NOMO-1 (cell line): ENCODE data around the gene BRAT1.
"Not testable (repeated sequence)": the region's sequence is repeated elsewhere in the genome, so short reads cannot be mapped to it uniquely, and the experiment has no call there.

Source experiments
- DNase-seq, 2 experiments: peaks; one replicate each; lab custom pipeline; 2025; ENCODE audit not compliant: unreplicated experiment in 2 of 2; lab: John Stamatoyannopoulos, UW

BRAT1 gene

GRCh38 chr7:2564970-2565540 is 9.7 kb upstream of the BRAT1 start:
- DNase-seq: no peak

- DNase-seq: not testable (repeated sequence)
These were observed 8.6 kb upstream of the BRAT1 start for GRCh38 chr7:2563955-2564354.

GRCh38 chr7:2559283-2559950 is 4.1 kb upstream of the BRAT1 start:
- peak in 1 of 2 experiments; percentile 37 for DNase-seq

GRCh38 chr7:2558629-2559282 is 3.4 kb upstream of the BRAT1 start, which contains the start of gene IQCE:
Gene IQCE (plus strand): TSS chr7:2558979. CDS start chr7:2559182, 203 bp downstream.
- DNase-seq: peak; percentile 84 to 86

GRCh38 chr7:2554661-2555111 is 638 bp downstream of the BRAT1 start:
- DNase-seq: no peak

- DNase-seq: no peak
These were observed 1.3 kb downstream of the BRAT1 start for GRCh38 chr7:2553831-2554581.

DNA sequence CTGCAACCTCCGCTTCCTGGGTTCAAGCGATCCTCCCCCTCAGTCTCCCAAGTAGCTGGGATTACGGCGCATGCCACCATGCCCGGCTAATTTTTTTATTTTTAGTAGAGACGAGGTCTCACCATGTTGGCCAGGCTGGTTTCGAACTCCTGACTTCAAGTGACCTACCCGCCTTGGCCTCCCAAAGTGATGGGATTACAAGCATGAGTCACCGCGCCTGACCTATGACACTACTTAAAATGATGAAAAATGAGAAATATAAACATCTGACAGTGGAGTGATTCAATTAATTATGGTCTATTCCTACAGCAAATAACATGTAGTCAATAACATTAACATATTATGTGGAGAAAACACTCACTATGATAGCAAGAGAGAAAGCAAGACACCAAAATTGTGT is 2.2 kb downstream of the BRAT1 start:
- no peak for DNase-seq

DNA sequence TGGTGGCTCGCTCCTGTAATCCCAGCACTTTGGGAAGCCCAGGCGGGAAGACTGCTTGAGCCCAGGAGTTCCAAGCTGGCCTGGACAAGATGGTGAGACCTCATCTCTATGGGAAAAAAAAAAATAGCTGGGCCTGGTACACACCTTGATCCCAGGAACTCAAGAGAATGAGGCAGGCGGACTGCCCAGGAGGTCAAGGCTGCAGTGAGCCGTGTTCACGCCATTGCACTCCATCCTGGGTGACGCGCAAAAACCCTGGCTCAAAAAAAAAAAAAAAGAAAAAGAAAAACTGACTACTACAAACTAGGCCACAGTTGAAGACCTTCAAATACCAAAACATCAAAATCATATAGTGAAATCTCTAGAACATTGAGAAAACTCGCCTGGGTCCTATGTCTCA is 3.9 kb downstream of the BRAT1 start:
- no peak for DNase-seq

- DNase-seq: no peak
These were observed 8.3 kb downstream of the BRAT1 start for GRCh38 chr7:2546776-2547586.

DNA sequence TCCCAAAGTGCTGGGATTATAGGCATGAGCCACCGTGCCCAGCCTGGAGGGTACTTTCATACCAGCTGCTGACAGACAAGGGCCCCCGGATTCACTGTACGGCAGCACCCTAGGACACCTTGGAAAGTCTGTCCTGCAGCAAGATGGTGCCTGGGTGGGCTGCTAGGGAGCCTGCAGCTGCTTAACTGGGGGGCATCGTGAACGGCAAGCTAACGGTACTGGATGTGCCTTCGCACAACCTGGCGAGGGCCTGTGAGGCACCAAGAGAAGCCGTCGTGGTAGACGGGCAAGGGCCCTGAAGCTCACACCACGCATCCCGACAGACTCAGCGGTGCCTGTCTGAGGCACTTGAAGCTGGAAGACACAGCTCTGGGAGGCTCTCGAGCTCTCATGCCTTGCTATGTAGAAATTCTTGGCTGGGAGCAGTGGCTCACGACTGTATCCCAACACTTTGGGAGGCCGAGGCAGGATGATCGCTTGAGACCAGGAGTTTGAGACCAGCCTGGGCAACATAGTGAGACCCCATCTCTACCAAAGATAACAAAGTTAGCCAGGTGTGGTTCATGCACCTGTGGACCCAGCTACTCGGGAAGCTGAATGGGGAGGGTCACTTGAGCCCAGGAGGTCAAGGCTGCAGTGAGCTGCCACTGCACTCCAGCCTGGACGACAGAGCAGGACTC is 9.4 kb downstream of the BRAT1 start:
- DNase-seq: no peak

DNA sequence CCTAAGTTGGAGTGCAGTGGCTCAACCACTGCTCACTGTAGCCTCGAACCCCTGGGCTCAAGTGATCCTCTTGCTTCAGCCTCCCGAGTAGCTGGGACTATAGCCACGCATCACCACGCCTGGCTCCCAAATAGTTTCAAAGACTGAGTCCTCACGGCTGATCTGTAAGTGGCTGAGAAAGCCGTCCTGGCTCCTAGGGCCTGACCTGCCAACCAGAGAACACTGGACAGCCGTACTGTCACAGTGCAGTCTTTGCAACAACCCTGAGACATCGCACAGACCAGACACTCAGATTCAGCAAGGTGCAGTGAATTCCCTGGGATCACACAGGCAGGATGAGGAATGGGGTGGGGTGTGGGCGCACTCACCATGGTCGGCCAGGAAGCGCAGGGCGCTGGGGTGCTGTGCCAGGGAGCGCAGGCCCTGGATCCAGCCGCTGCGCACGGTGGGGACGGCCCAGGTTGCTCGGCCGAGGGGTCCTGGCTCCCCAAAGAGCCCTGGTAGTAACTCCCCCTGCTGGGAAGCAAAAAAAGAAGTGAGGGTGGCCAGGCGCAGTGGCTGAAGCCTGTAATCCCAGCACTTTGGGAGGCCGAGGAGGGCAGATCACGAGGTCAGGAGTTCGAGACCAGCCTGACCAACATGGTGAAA is 10.7 kb downstream of the BRAT1 start:
- DNase-seq: no peak

DNA sequence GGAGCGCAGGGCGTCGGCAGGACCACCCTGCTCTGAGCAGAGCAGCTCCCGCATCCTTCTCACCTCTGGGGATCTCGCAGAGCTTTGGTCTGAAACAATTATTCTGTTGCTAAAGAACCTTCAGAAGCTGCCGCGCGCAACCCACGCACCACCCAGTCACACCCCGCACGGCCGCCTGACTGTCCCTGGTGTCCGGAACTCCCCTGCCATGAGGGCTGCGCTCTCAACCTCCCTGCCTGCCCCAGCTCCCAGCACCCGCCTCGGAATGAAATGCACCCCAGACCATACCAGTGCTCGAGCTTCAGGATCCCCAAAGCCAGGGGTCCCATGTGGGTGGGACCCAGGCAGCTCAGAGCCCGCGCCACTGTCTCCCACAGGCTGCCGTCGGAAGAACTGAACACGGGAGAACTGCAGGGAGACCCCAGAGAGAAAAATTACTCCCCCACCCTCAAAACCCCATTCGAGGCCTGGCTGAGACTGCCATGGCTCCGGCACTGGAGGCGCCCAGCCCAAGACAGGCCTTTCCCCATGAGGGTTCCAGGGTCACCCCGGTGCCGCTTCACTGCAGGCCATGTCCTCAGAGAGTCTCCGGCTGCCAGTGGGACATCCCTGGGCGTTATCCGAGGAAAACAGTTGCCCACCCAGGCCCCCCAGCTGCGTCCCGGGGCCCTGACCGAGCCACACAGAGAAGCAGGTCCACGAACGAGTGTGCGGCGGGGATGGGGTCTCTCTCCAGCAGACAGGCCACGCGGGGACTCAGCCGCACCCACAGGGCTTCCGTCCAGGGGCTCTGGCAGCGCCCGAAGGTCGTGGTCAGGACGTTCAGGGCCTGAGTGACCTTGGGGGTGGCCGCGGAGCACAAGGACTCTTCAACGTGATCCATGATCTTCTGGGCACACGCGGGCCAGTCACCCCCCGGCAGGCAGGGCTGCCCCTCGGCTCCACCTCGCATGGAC is 12.1 kb downstream of the BRAT1 start:
- no peak for DNase-seq

- DNase-seq: no peak
These were observed 13.1 kb downstream of the BRAT1 start for GRCh38 chr7:2542011-2542915.

- no peak for DNase-seq
These were observed 13.9 kb downstream of the BRAT1 start for GRCh38 chr7:2541291-2542010.

GRCh38 chr7:2540641-2541051 is 14.7 kb downstream of the BRAT1 start:
- DNase-seq: no peak

DNA sequence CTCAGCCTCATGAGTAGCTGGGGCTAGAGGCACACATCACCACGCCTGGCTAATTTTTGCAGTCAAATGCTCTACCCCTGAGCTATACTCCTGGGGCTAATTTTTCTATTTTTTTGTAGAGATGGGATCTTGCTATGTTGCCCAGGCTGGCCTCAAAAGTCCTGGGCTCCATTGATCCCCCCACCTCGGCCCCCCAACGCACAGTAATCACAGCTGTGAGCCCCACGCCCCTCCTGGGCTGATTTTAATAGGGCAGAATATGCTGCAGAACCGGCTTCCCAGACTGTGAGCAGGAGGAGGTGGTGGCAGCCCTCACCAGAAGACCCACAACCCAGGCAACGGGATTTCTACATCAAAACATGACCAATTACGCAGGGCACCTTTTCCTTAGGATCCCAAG is 15.2 kb downstream of the BRAT1 start:
- DNase-seq: no peak
